ENCODE data around the gene RIOK1. TPM values are rescaled to one million over a fixed set of nuclear protein-coding genes. Genes with fewer than 3 reads are reported as not detected.

The RIOK1 gene
- total RNA-seq, 1 experiment from 2014 or later, result 39.9 TPM

GRCh38 chr6:7445885-7446461 lies 56.4 kb downstream of the RIOK1 start:
- intact Hi-C loops (cut with micrococcal nuclease), result no loop called here
- Histone ChIP-seq H3K9me2 (replicated peaks; ENCODE audit: low read length) (no peaks in the 10 kb centered on the region), H3K4me2 (ENCODE audit: low read length) (no peak overlapping the region), H4K20me1 (ENCODE audit: low read length) (no peaks in the 10 kb centered on the region), H3K79me2 (ENCODE audit: low read length) (no peaks in the 10 kb centered on the region), H3K36me3 (ENCODE audit: low read depth, low read length) (no peaks in the 10 kb centered on the region), H3F3A (ENCODE audit: low read length, unreplicated experiment) (no peaks in the 10 kb centered on the region), H3K9ac (ENCODE audit: low read length) (no peak overlapping the region), H3K4me1 (ENCODE audit: insufficient read depth, low read length) (no peaks in the 10 kb centered on the region), H3K9me3 (ENCODE audit: low read length) (no peaks in the 10 kb centered on the region), H3K27ac (ENCODE audit: low read length) (no peak overlapping the region), H2AFZ (ENCODE audit: low read length) (no peak overlapping the region), H3K4me3 (ENCODE audit: low read length) (no peak overlapping the region), H3K27me3 (ENCODE audit: low read length) (no peaks in the 10 kb centered on the region)
- DNase-seq (no peak), ATAC-seq (no peak)
- ChIA-PET POLR2A (ENCODE audit: unreplicated experiment) (no interaction called here), CTCF (no interaction called here)
- BruUV-seq (replicated peaks), result no TSS peak
- no peak for TF ChIP-seq CTCF (conservative IDR thresholded peaks at IDR 0.05; ENCODE audit: low read depth, low read length)
- TF ChIP-seq EZH2 (IDR thresholded peaks at IDR 0.05; ENCODE audit: low read length, unreplicated experiment), result no peak
- TF ChIP-seq EZH2phosphoT487 (IDR thresholded peaks at IDR 0.05; ENCODE audit: borderline replicate concordance, low read length), result no peak

DNA sequence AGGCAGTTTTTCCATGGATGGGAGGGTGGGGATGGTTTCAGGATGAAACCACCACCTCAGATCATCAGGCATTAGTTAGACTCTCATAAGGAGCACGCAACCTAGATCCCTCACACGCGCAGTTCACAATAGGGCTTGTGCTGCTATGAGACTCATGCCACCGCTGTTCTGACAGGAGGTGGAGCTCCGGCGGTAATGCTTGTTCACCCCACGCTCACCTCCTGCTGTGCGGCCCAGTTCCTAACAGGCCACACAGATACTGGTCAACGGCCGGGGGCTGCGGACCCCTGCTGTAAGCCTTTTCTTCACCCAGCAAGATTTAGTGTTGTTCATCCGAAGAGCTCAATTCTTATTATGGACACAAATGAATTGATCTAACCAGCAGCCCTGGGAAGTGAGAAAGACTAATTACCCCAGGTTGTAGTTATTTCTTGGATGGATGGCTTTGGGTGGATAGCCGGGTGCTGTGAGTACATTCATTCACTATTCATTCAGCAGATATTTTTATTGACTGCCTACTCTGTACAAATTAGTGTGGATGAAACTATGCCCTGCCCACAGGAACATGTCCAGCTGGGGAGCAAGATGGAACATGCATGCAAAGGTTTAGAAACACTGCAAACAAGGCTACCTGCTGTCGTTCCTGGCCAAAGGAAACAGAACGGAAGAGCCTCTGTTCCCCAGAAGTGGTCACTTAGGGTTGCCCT lies 57.2 kb downstream of the RIOK1 start:
- H3K9ac ChIP-seq (ENCODE audit: low read length), result no peak overlapping the region
- no peaks in the 10 kb centered on the region for H3K9me2 ChIP-seq (replicated peaks; ENCODE audit: low read length)
- ATAC-seq (no peak), DNase-seq (no peak)
- H3F3A ChIP-seq (ENCODE audit: low read length, unreplicated experiment), result no peaks in the 10 kb centered on the region
- ChIA-PET POLR2A (ENCODE audit: unreplicated experiment) (no interaction called here), CTCF (no interaction called here)
- no peak overlapping the region for H2AFZ ChIP-seq (ENCODE audit: low read length)
- no peaks in the 10 kb centered on the region for H4K20me1 ChIP-seq (ENCODE audit: low read length)
- H3K27ac ChIP-seq (ENCODE audit: low read length), result no peak overlapping the region
- H3K4me2 ChIP-seq (ENCODE audit: low read length), result no peak overlapping the region
- intact Hi-C loops (cut with micrococcal nuclease), result no loop called here
- no peaks in the 10 kb centered on the region for H3K79me2 ChIP-seq (ENCODE audit: low read length)
- H3K4me3 ChIP-seq (ENCODE audit: low read length), result no peak overlapping the region
- no peaks in the 10 kb centered on the region for H3K27me3 ChIP-seq (ENCODE audit: low read length)
- TF ChIP-seq EZH2phosphoT487 (IDR thresholded peaks at IDR 0.05; ENCODE audit: borderline replicate concordance, low read length) (no peak), CTCF (conservative IDR thresholded peaks at IDR 0.05; ENCODE audit: low read depth, low read length) (no peak), EZH2 (IDR thresholded peaks at IDR 0.05; ENCODE audit: low read length, unreplicated experiment) (no peak)
- BruUV-seq (replicated peaks), result no TSS peak
- no peaks in the 10 kb centered on the region for H3K9me3 ChIP-seq (ENCODE audit: low read length)
- H3K4me1 ChIP-seq (ENCODE audit: insufficient read depth, low read length), result no peaks in the 10 kb centered on the region
- no peaks in the 10 kb centered on the region for H3K36me3 ChIP-seq (ENCODE audit: low read depth, low read length)

- ChIA-PET POLR2A (ENCODE audit: unreplicated experiment) (interaction anchor here (0.6 kb wide), 1 partner anchor 79 kb away, joined by 3 read pairs; no protein-coding TSS in a partner anchor), CTCF (no interaction called here)
- no peaks in the 10 kb centered on the region for H3K9me2 ChIP-seq (replicated peaks; ENCODE audit: low read length)
- H2AFZ ChIP-seq (ENCODE audit: low read length), result no peak overlapping the region
- H4K20me1 ChIP-seq (ENCODE audit: low read length), result no peaks in the 10 kb centered on the region
- intact Hi-C loops (cut with micrococcal nuclease), result no loop called here
- H3K79me2 ChIP-seq (ENCODE audit: low read length), result no peaks in the 10 kb centered on the region
- no peak for ATAC-seq
- no peak for DNase-seq
- no peak for TF ChIP-seq CTCF (conservative IDR thresholded peaks at IDR 0.05; ENCODE audit: low read depth, low read length)
- TF ChIP-seq EZH2 (IDR thresholded peaks at IDR 0.05; ENCODE audit: low read length, unreplicated experiment), result no peak
- no peak for TF ChIP-seq EZH2phosphoT487 (IDR thresholded peaks at IDR 0.05; ENCODE audit: borderline replicate concordance, low read length)
- H3K4me1 ChIP-seq (ENCODE audit: insufficient read depth, low read length), result no peaks in the 10 kb centered on the region
- no TSS peak for BruUV-seq (replicated peaks)
- H3K9me3 ChIP-seq (ENCODE audit: low read length), result no peaks in the 10 kb centered on the region
- no peaks in the 10 kb centered on the region for H3K27me3 ChIP-seq (ENCODE audit: low read length)
- no peaks in the 10 kb centered on the region for H3F3A ChIP-seq (ENCODE audit: low read length, unreplicated experiment)
- H3K4me3 ChIP-seq (ENCODE audit: low read length), result no peak overlapping the region
- no peak overlapping the region for H3K9ac ChIP-seq (ENCODE audit: low read length)
- H3K27ac ChIP-seq (ENCODE audit: low read length), result no peak overlapping the region
- no peak overlapping the region for H3K4me2 ChIP-seq (ENCODE audit: low read length)
- no peaks in the 10 kb centered on the region for H3K36me3 ChIP-seq (ENCODE audit: low read depth, low read length)
These were observed 58.6 kb downstream of the RIOK1 start for GRCh38 chr6:7448232-7448631.
